OCI-LY1 (cell line): ENCODE measurements around the gene C19orf73.
"Not testable (repeated sequence)": the region's sequence is repeated elsewhere in the genome, so short reads cannot be mapped to it uniquely, and the experiment has no call there.

Experiments
- H2AFZ ChIP-seq: fragments of 200-600 bp; sonication (generic), shearing (Covaris generic); 2 replicates; pipeline ENCODE4 v1.6.0; 2014; ENCODE audit warnings: antibody characterized with exemption, mild to moderate bottlenecking, low read length
- H3F3A ChIP-seq: fragments of 200-600 bp; sonication (generic), shearing (Covaris generic); 2 replicates; pipeline ENCODE4 v1.6.0; 2014; ENCODE audit warnings: mild to moderate bottlenecking, antibody characterized with exemption, low read length, moderate library complexity; ENCODE audit not compliant: insufficient read depth
- H3K27ac ChIP-seq: fragments of 200-600 bp; sonication (generic); 2 replicates; pipeline ENCODE4 v1.5.1; 2014; ENCODE audit warnings: low read length, mixed run types, mild to moderate bottlenecking, low read depth; ENCODE audit not compliant: poor library complexity, severe bottlenecking
- H3K27me3 ChIP-seq: fragments of 200-600 bp; sonication (generic); 2 replicates; pipeline ENCODE4 v1.6.0; 2014; ENCODE audit warnings: antibody characterized with exemption, mild to moderate bottlenecking, low read length, moderate library complexity; ENCODE audit not compliant: insufficient read depth
- H3K36me3 ChIP-seq: fragments of 200-600 bp; sonication (generic); 2 replicates; pipeline ENCODE4 v1.6.1; 2014; ENCODE audit warnings: mild to moderate bottlenecking, antibody characterized with exemption, low read length, moderate library complexity, mixed read lengths; ENCODE audit not compliant: insufficient read depth
- H3K4me1 ChIP-seq: fragments of 200-600 bp; sonication (generic); 2 replicates; pipeline ENCODE4 v1.5.1; 2014; ENCODE audit warnings: mild to moderate bottlenecking, low read length, moderate library complexity; ENCODE audit not compliant: insufficient read depth, severe bottlenecking
- H3K4me2 ChIP-seq: fragments of 200-600 bp; sonication (generic), shearing (Covaris generic); 2 replicates; pipeline ENCODE4 v1.6.1; 2014; ENCODE audit warnings: low read length
- H3K4me3 ChIP-seq: fragments of 200-600 bp; sonication (generic); 2 replicates; pipeline ENCODE4 v1.5.1; 2014; ENCODE audit warnings: low read length, low read depth, mild to moderate bottlenecking, mixed read lengths; ENCODE audit not compliant: poor library complexity, severe bottlenecking
- H3K79me2 ChIP-seq: fragments of 200-600 bp; shearing (Covaris generic); 2 replicates; pipeline ENCODE4 v1.6.1; 2016; ENCODE audit warnings: mixed run types, low read length, mixed read lengths; ENCODE audit not compliant: insufficient read depth
- H3K9ac ChIP-seq: fragments of 200-600 bp; sonication (generic), shearing (Covaris generic); 2 replicates; pipeline ENCODE4 v1.6.1; 2014; ENCODE audit warnings: mild to moderate bottlenecking, low read length, mixed read lengths
- H3K9me2 ChIP-seq: fragments of 200-600 bp; sonication (generic), shearing (Covaris generic); 2 replicates; pipeline ENCODE4 v1.6.1; 2014; ENCODE audit warnings: low read depth, mild to moderate bottlenecking, low read length, mixed read lengths
- H3K9me3 ChIP-seq: fragments of 200-600 bp; shearing (Covaris generic); 2 replicates; pipeline ENCODE4 v1.6.1; 2014; ENCODE audit warnings: low read length, mixed read lengths
- H4K20me1 ChIP-seq: fragments of 200-600 bp; sonication (generic), shearing (Covaris generic); 2 replicates; pipeline ENCODE4 v1.6.0; 2016; ENCODE audit warnings: mild to moderate bottlenecking, low read length; ENCODE audit not compliant: insufficient read depth
- EZH2 ChIP-seq: fragments of 200-600 bp; sonication (generic), shearing (Covaris generic); IDR thresholded peaks from 2 replicates; pipeline ENCODE4 v1.8.0; 2017; ENCODE audit warnings: borderline replicate concordance, mixed run types, mild to moderate bottlenecking, antibody characterized with exemption, low read length, moderate library complexity, mixed read lengths
- TF ChIP-seq, protein P1 (sequence below): fragments of 200-600 bp; sonication (generic), shearing (Covaris generic); IDR thresholded peaks from 2 replicates; pipeline ENCODE4 v1.5.1; 2017; ENCODE audit warnings: mild to moderate bottlenecking, antibody characterized with exemption, low read length, moderate library complexity, mixed read lengths

C19orf73 gene

DNA sequence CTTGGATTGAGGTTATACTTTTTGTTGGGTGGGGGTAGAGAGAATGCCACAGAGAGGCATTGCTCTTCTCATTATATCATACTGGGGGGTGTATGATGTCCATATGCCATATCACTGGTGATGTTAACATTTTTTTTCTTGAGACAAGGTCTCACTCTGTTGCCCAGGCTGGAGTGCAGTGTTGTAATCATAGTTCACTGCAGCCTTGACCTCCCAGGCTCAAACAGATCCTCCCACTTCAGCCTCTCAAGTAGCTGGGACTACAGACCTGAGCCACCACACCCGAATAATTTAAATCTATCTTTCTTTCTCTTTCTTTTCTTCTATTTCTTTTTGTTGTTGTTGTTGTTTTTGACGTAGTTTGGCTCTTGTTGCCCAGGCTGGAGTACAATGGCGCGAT is 38.6 kb downstream of the C19orf73 start:
- TF ChIP-seq, protein P1, sequence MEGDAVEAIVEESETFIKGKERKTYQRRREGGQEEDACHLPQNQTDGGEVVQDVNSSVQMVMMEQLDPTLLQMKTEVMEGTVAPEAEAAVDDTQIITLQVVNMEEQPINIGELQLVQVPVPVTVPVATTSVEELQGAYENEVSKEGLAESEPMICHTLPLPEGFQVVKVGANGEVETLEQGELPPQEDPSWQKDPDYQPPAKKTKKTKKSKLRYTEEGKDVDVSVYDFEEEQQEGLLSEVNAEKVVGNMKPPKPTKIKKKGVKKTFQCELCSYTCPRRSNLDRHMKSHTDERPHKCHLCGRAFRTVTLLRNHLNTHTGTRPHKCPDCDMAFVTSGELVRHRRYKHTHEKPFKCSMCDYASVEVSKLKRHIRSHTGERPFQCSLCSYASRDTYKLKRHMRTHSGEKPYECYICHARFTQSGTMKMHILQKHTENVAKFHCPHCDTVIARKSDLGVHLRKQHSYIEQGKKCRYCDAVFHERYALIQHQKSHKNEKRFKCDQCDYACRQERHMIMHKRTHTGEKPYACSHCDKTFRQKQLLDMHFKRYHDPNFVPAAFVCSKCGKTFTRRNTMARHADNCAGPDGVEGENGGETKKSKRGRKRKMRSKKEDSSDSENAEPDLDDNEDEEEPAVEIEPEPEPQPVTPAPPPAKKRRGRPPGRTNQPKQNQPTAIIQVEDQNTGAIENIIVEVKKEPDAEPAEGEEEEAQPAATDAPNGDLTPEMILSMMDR: no peak
- Histone ChIP-seq H3K4me1 (peaks cover 5% of the 10 kb centered on the region), H3K9me2 (no peaks in the 10 kb centered on the region), H3F3A (no peaks in the 10 kb centered on the region), H3K4me3 (no peak overlapping the region), H3K27ac (no peak overlapping the region), H2AFZ (no peak overlapping the region), H4K20me1 (no peaks in the 10 kb centered on the region), H3K36me3 (no peaks in the 10 kb centered on the region), H3K27me3 (peaks cover 3% of the 10 kb centered on the region; the same call in 1 of the 2 replicates), H3K4me2 (no peak overlapping the region), H3K9me3 (no peaks in the 10 kb centered on the region), H3K79me2 (no peaks in the 10 kb centered on the region), H3K9ac (no peak overlapping the region)

DNA sequence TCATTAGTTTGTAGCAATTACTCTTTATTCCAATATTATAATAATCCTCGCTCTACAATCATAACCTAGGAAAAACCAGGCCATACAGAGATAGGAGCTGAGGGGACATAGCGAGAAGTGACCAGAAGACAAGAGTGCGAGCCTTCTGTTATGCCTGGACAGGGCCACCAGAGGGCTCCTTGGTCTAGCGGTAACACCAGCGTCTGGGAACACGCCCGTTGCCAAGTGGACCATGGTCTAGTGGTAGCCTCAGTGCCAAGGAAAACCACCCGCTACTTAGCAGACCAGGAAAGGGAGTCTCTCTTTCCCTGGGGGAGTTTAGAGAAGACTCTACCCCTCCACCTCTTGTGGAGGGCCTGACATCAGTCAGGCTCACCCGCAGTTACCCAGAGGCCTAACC is 44.1 kb downstream of the C19orf73 start:
- not testable (repeated sequence) for H3F3A ChIP-seq, H3K4me2 ChIP-seq, H3K4me1 ChIP-seq, H3K4me3 ChIP-seq, H3K9me3 ChIP-seq, H4K20me1 ChIP-seq, H3K9me2 ChIP-seq, H2AFZ ChIP-seq, H3K27me3 ChIP-seq, H3K27ac ChIP-seq, H3K9ac ChIP-seq, H3K79me2 ChIP-seq, H3K36me3 ChIP-seq
- TF ChIP-seq, protein P1: peak; percentile 34

DNA sequence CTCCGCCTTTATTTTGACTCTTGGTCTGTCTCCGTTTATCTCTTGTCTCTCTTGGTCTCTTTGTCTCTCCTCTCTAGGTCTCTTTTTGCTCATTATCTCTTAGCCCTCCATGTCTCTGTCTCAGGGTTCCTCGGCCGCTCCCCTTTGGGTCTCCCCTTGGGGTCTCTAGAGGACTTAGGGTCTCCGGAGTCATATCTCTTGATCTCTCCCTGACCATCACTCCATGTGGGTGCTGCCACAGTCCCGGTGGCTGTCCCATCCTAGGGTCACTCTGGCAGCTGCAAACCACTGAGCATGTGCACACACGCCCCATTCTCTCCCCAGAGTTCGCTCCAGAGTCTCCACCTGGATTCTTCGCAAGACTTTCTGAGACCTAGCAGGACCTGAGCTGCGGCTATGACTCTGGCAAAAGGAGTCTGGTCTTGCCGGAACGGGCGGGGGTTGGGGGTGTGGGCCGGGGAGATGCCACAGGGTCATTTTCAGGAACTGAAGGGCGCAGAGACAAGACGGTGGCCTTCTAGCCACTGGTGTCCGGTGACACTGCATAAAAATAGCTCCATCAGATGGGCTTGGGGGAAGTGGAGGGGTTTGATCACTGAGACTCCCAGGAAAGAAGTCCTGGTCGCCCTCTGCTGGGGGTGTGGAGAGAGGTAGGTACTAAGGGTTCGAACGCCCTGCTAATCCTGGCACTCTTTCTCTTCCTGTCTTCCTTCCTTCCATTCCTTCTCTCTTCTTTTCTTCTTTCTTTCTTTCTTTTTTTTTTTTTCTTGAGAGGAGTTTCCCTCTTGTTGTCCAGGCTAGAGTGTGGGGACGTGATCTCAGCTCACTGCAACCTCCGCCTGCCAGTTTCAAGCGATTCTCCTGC is 45.2 kb downstream of the C19orf73 start:
- H3K4me1 ChIP-seq: no peaks in the 10 kb centered on the region
- peaks cover 6% of the 10 kb centered on the region for H3K27me3 ChIP-seq
- H3K79me2 ChIP-seq: no peaks in the 10 kb centered on the region
- H3K9me3 ChIP-seq: no peaks in the 10 kb centered on the region
- no peak overlapping the region for H3K9ac ChIP-seq
- H3F3A ChIP-seq: no peaks in the 10 kb centered on the region
- H2AFZ ChIP-seq: no peak overlapping the region
- no peaks in the 10 kb centered on the region for H4K20me1 ChIP-seq
- no peak overlapping the region for H3K4me2 ChIP-seq
- no peak overlapping the region for H3K27ac ChIP-seq
- H3K9me2 ChIP-seq: no peaks in the 10 kb centered on the region
- H3K36me3 ChIP-seq: no peaks in the 10 kb centered on the region
- no peak overlapping the region for H3K4me3 ChIP-seq
- no peak for TF ChIP-seq EZH2
- TF ChIP-seq, protein P1: peak; percentile 32
